Measurements from ENCODE around the gene PYCR2. TPM values are rescaled to one million over a fixed set of nuclear protein-coding genes. Genes with fewer than 3 reads are reported as not detected.

PYCR2 gene
- total RNA-seq, 2 experiments from 2014 or later, result 103 to 106 TPM

- no peak for ATAC-seq
- no peak overlapping the region for H3K27ac Mint-ChIP-seq
- H3K9me3 Mint-ChIP-seq (ENCODE audit: low read depth), result no peaks in the 10 kb centered on the region
- H3K27me3 Mint-ChIP-seq, result peaks cover 3% of the 10 kb centered on the region
- CTCF ChIA-PET, result interaction anchor here (1.3 to 5.1 kb wide), 4 partner anchors 11 to 432 kb away, joined by 3 to 39 read pairs (median 18); partner anchors contain the start of gene TMEM63A
- no peaks in the 10 kb centered on the region for H3K36me3 Mint-ChIP-seq
- DNase-seq, result no peak
- no peaks in the 10 kb centered on the region for H3K4me1 Mint-ChIP-seq
- H3K4me3 Mint-ChIP-seq, result no peak overlapping the region
These were observed 15.3 kb downstream of the PYCR2 start for GRCh38 chr1:225908773-225909172.

GRCh38 chr1:225908013-225908640 is 15.9 kb downstream of the PYCR2 start:
- CTCF ChIA-PET, result interaction anchor here (0.6 to 5.1 kb wide), 2 partner anchors 27 to 106 kb away, joined by 3 to 34 read pairs; partner anchors contain the start of gene TMEM63A
- ATAC-seq, result no peak

GRCh38 chr1:225907341-225907740 is 16.7 kb downstream of the PYCR2 start:
- ATAC-seq (no peak), DNase-seq (no peak)
- CTCF ChIA-PET, result interaction anchor here (5.1 kb wide), 1 partner anchor 26 kb away, joined by 34 read pairs; the partner anchor contains the start of gene TMEM63A
- Mint-ChIP-seq H3K4me3 (no peak overlapping the region), H3K4me1 (no peaks in the 10 kb centered on the region), H3K27ac (no peak overlapping the region), H3K27me3 (peaks cover 11% of the 10 kb centered on the region), H3K36me3 (no peaks in the 10 kb centered on the region), H3K9me3 (ENCODE audit: low read depth) (no peaks in the 10 kb centered on the region)

More at GRCh38 chr1:225908013-225908640, 15.9 kb downstream of the PYCR2 start:
- peaks cover 8% of the 10 kb centered on the region for H3K27me3 Mint-ChIP-seq
- no peak for DNase-seq
- H3K4me1 Mint-ChIP-seq, result no peaks in the 10 kb centered on the region
- no peaks in the 10 kb centered on the region for H3K9me3 Mint-ChIP-seq (ENCODE audit: low read depth)
- no peaks in the 10 kb centered on the region for H3K36me3 Mint-ChIP-seq
- no peak overlapping the region for H3K4me3 Mint-ChIP-seq
- no peak overlapping the region for H3K27ac Mint-ChIP-seq

- no peak overlapping the region for H3K4me3 Mint-ChIP-seq
- no peaks in the 10 kb centered on the region for H3K9me3 Mint-ChIP-seq (ENCODE audit: low read depth)
- no peaks in the 10 kb centered on the region for H3K4me1 Mint-ChIP-seq
- CTCF ChIA-PET, result interaction anchor here (1.2 kb wide), 1 partner anchor 24 kb away, joined by 3 read pairs; the partner anchor contains the start of gene TMEM63A
- DNase-seq, result no peak
- H3K27ac Mint-ChIP-seq, result no peak overlapping the region
- no peaks in the 10 kb centered on the region for H3K36me3 Mint-ChIP-seq
- ATAC-seq, result no peak
- H3K27me3 Mint-ChIP-seq, result peaks cover 13% of the 10 kb centered on the region
These were observed 17.6 kb downstream of the PYCR2 start for GRCh38 chr1:225906467-225906866.

- Mint-ChIP-seq H3K27me3 (peaks cover 17% of the 10 kb centered on the region), H3K9me3 (ENCODE audit: low read depth) (no peaks in the 10 kb centered on the region), H3K36me3 (no peaks in the 10 kb centered on the region), H3K4me1 (peaks cover 3% of the 10 kb centered on the region), H3K27ac (no peak overlapping the region), H3K4me3 (no peak overlapping the region)
- ATAC-seq, result peak; percentile 11
- CTCF ChIA-PET, result interaction anchor here (0.7 to 1.0 kb wide), 2 partner anchors 117 to 423 kb away, joined by 3 read pairs; no protein-coding TSS in a partner anchor
- DNase-seq, result no peak
These were observed 20.4 kb downstream of the PYCR2 start for GRCh38 chr1:225903623-225904022.

GRCh38 chr1:225899044-225899925 is 24.8 kb downstream of the PYCR2 start:
- DNase-seq (no peak), ATAC-seq (no peak)
- Mint-ChIP-seq H3K27ac (no peak overlapping the region), H3K4me1 (peaks cover 29% of the 10 kb centered on the region), H3K36me3 (no peaks in the 10 kb centered on the region), H3K4me3 (no peak overlapping the region), H3K9me3 (ENCODE audit: low read depth) (no peaks in the 10 kb centered on the region), H3K27me3 (peaks cover 29% of the 10 kb centered on the region)
- CTCF ChIA-PET, result interaction anchor here (1.1 to 3.0 kb wide), 3 partner anchors 12 to 22 kb away, joined by 4 to 21 read pairs (median 12); partner anchors contain the start of gene TMEM63A

GRCh38 chr1:225897595-225898514 is 26.2 kb downstream of the PYCR2 start:
- DNase-seq (no peak), ATAC-seq (no peak)
- H3K27me3 Mint-ChIP-seq, result peaks cover 30% of the 10 kb centered on the region
- no peaks in the 10 kb centered on the region for H3K9me3 Mint-ChIP-seq (ENCODE audit: low read depth)
- peak overlapping the region; percentile 22 for H3K4me3 Mint-ChIP-seq
- H3K4me1 Mint-ChIP-seq, result peaks cover 29% of the 10 kb centered on the region
- peak overlapping the region; percentile 8 for H3K27ac Mint-ChIP-seq
- CTCF ChIA-PET, result interaction anchor here (0.8 to 3.0 kb wide), 10 partner anchors 11 to 423 kb away, joined by 3 to 21 read pairs (median 4); partner anchors contain the start of gene TMEM63A
- no peaks in the 10 kb centered on the region for H3K36me3 Mint-ChIP-seq

GRCh38 chr1:225896937-225897549 is 27.0 kb downstream of the PYCR2 start:
- peaks cover 24% of the 10 kb centered on the region for H3K27me3 Mint-ChIP-seq
- DNase-seq (peak; percentile 89), ATAC-seq (peak; percentile 96)
- peak overlapping the region; percentile 29 for H3K27ac Mint-ChIP-seq
- CTCF ChIA-PET, result interaction anchor here (0.8 to 2.5 kb wide), 8 partner anchors 10 to 422 kb away, joined by 3 to 21 read pairs (median 4); partner anchors contain the start of gene TMEM63A
- H3K36me3 Mint-ChIP-seq, result no peaks in the 10 kb centered on the region
- no peaks in the 10 kb centered on the region for H3K9me3 Mint-ChIP-seq (ENCODE audit: low read depth)
- H3K4me3 Mint-ChIP-seq, result peak overlapping the region; percentile 22
- peaks cover 29% of the 10 kb centered on the region for H3K4me1 Mint-ChIP-seq

- Mint-ChIP-seq H3K9me3 (ENCODE audit: low read depth) (no peaks in the 10 kb centered on the region), H3K36me3 (no peaks in the 10 kb centered on the region), H3K4me1 (peaks cover 29% of the 10 kb centered on the region), H3K4me3 (peak overlapping the region; percentile 22), H3K27me3 (peaks cover 24% of the 10 kb centered on the region), H3K27ac (no peak overlapping the region)
- CTCF ChIA-PET, result interaction anchor here (1.2 to 2.5 kb wide), 3 partner anchors 11 to 81 kb away, joined by 3 to 21 read pairs (median 4); partner anchors contain the start of gene TMEM63A
- DNase-seq (no peak), ATAC-seq (no peak)
These were observed 27.6 kb downstream of the PYCR2 start for GRCh38 chr1:225896494-225896893.

- no peak for DNase-seq
- Mint-ChIP-seq H3K4me3 (no peak overlapping the region), H3K27ac (no peak overlapping the region), H3K9me3 (ENCODE audit: low read depth) (no peaks in the 10 kb centered on the region), H3K4me1 (peaks cover 13% of the 10 kb centered on the region), H3K27me3 (peaks cover 12% of the 10 kb centered on the region), H3K36me3 (no peaks in the 10 kb centered on the region)
- CTCF ChIA-PET, result interaction anchor here (1.9 kb wide), 1 partner anchor 10 kb away, joined by 7 read pairs; the partner anchor contains the start of gene TMEM63A
- no peak for ATAC-seq
These were observed 31.7 kb downstream of the PYCR2 start for GRCh38 chr1:225892307-225892706.

- Mint-ChIP-seq H3K27ac (no peak overlapping the region), H3K36me3 (no peaks in the 10 kb centered on the region), H3K9me3 (ENCODE audit: low read depth) (no peaks in the 10 kb centered on the region), H3K4me1 (peaks cover 4% of the 10 kb centered on the region), H3K4me3 (no peak overlapping the region), H3K27me3 (peaks cover 10% of the 10 kb centered on the region)
- ATAC-seq (no peak), DNase-seq (no peak)
- CTCF ChIA-PET, result interaction anchor here (1.9 kb wide), 1 partner anchor 9 kb away, joined by 7 read pairs; the partner anchor contains the start of gene TMEM63A
These were observed 32.6 kb downstream of the PYCR2 start for GRCh38 chr1:225891229-225891972.
